ENCODE data around the gene KCTD6.

- TF ChIP-seq, protein P1, sequence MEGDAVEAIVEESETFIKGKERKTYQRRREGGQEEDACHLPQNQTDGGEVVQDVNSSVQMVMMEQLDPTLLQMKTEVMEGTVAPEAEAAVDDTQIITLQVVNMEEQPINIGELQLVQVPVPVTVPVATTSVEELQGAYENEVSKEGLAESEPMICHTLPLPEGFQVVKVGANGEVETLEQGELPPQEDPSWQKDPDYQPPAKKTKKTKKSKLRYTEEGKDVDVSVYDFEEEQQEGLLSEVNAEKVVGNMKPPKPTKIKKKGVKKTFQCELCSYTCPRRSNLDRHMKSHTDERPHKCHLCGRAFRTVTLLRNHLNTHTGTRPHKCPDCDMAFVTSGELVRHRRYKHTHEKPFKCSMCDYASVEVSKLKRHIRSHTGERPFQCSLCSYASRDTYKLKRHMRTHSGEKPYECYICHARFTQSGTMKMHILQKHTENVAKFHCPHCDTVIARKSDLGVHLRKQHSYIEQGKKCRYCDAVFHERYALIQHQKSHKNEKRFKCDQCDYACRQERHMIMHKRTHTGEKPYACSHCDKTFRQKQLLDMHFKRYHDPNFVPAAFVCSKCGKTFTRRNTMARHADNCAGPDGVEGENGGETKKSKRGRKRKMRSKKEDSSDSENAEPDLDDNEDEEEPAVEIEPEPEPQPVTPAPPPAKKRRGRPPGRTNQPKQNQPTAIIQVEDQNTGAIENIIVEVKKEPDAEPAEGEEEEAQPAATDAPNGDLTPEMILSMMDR (IDR thresholded peaks at IDR 0.05 in 8 of 11, conservative IDR thresholded peaks at IDR 0.05 in 3 of 11) = no peak
- TF ChIP-seq POLR2A (IDR thresholded peaks at IDR 0.05) = no peak
These were observed 37.8 kb downstream of the KCTD6 start for GRCh38 chr3:58529516-58530353.
